ENCODE data around the gene CDK6. TPM values are rescaled to one million over a fixed set of nuclear protein-coding genes. Genes with fewer than 3 reads are reported as not detected.

Gene CDK6
- total RNA-seq, 6 experiments from 2014 or later: 6.9 to 23.7 (median 17.0) TPM

GRCh38 chr7:92781117-92781720, 55.2 kb downstream of the CDK6 start:
- Histone ChIP-seq H3K9me3 (no peaks in the 10 kb centered on the region), H3K27ac (peak overlapping the region in 2 of 3 donors; percentile 11 to 34), H3K27me3 (no peaks in the 10 kb centered on the region), H3K4me1 (peaks cover 0 to 25% (median 11%) of the 10 kb centered on the region in 4 donors), H3K4me3 (no peak overlapping the region), H3K36me3 (no peaks in the 10 kb centered on the region)
- ATAC-seq (peak; percentile 80 to 85 (median 84)), DNase-seq (peak; percentile 24 to 80 (median 68))
- TF ChIP-seq POLR2A (IDR thresholded peaks at IDR 0.05): no peak
- no peak for TF ChIP-seq CTCF (IDR thresholded peaks at IDR 0.05)
- intact Hi-C loops (cut with DNase I): no loop called here
- WGBS (ENCODE audit: insufficient coverage, low coverage, low lambda C conversion rate, missing lambda C conversion rate): 15% methylated on average over 3 of the region's 3 CpGs

- H3K4me1 ChIP-seq: peaks cover 0 to 25% (median 11%) of the 10 kb centered on the region in 4 donors
- intact Hi-C loops (cut with DNase I): no loop called here
- H3K27ac ChIP-seq: peak overlapping the region in 1 of 3 donors; percentile 7
- H3K27me3 ChIP-seq: no peaks in the 10 kb centered on the region
- ATAC-seq (peak; percentile 63 to 75 (median 70)), DNase-seq (peak in 1 of 3 donors; percentile 81)
- no peaks in the 10 kb centered on the region for H3K9me3 ChIP-seq
- no peaks in the 10 kb centered on the region for H3K36me3 ChIP-seq
- H3K4me3 ChIP-seq: no peak overlapping the region
- TF ChIP-seq POLR2A (IDR thresholded peaks at IDR 0.05): no peak
- TF ChIP-seq CTCF (IDR thresholded peaks at IDR 0.05): no peak
- WGBS (ENCODE audit: insufficient coverage, low coverage, low lambda C conversion rate, missing lambda C conversion rate): 28% methylated on average over 5 of the region's 5 CpGs
Observed at GRCh38 chr7:92778972-92779371, 57.4 kb downstream of the CDK6 start.

GRCh38 chr7:92777993-92778392, 58.4 kb downstream of the CDK6 start:
- WGBS (ENCODE audit: insufficient coverage, low coverage, low lambda C conversion rate, missing lambda C conversion rate): 40% methylated on average over 1 of the region's 1 CpG
- no peak for DNase-seq

GRCh38 chr7:92773808-92774207, 62.6 kb downstream of the CDK6 start:
- Histone ChIP-seq H3K27me3 (no peaks in the 10 kb centered on the region), H3K27ac (no peak overlapping the region), H3K4me3 (no peak overlapping the region), H3K9me3 (no peaks in the 10 kb centered on the region), H3K36me3 (no peaks in the 10 kb centered on the region), H3K4me1 (peaks cover 0 to 11% (median 3%) of the 10 kb centered on the region in 4 donors)
- no peak for TF ChIP-seq POLR2A (IDR thresholded peaks at IDR 0.05)
- no peak for TF ChIP-seq CTCF (IDR thresholded peaks at IDR 0.05)
- DNase-seq (no peak), ATAC-seq (no peak)
- 75% methylated on average over 4 of the region's 4 CpGs for WGBS (ENCODE audit: insufficient coverage, low coverage, low lambda C conversion rate, missing lambda C conversion rate)
- intact Hi-C loops (cut with DNase I): no loop called here

More at GRCh38 chr7:92777993-92778392, 58.4 kb downstream of the CDK6 start:
- H3K27me3 ChIP-seq: no peaks in the 10 kb centered on the region
- no peak overlapping the region for H3K27ac ChIP-seq
- ATAC-seq: no peak
- intact Hi-C loops (cut with DNase I): no loop called here
- TF ChIP-seq POLR2A (IDR thresholded peaks at IDR 0.05) (no peak), CTCF (IDR thresholded peaks at IDR 0.05) (no peak)
- H3K4me1 ChIP-seq: peaks cover 0 to 25% (median 11%) of the 10 kb centered on the region in 4 donors
- H3K36me3 ChIP-seq: no peaks in the 10 kb centered on the region
- no peaks in the 10 kb centered on the region for H3K9me3 ChIP-seq
- no peak overlapping the region for H3K4me3 ChIP-seq

All from right lobe of liver (tissue), 6 donors.